ENCODE results near the gene DNALI1. TPM values are rescaled to one million over a fixed set of nuclear protein-coding genes. Genes with fewer than 3 reads are reported as not detected.

DNALI1 gene
- total RNA-seq, 1 donor from 2014 or later, result 3.9 TPM

DNA sequence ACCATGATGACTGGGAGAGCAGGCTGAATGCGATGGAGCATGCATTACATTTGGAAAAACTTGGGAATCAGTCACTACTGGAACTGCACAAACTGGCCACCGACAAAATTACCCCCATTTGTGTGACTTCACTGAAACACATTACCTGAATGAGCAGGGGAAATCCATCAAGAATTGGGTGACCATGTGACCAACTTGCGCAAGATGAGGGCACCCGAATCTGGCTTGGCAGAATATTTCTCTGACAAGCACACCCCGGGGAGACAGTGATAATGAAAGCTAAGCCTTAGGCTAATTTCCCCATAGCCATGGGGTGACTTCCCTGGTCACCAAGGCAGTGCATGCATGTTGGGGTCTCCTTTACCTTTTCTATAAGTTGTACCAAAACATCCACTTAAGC, 11.7 kb upstream of the DNALI1 start:
- Mint-ChIP-seq H3K27ac (ENCODE audit: unreplicated experiment) (no peak overlapping the region), H3K4me3 (ENCODE audit: unreplicated experiment) (no peak overlapping the region), H3K36me3 (ENCODE audit: low read depth) (peaks cover 21% of the 10 kb centered on the region), H3K9me3 (ENCODE audit: low read depth) (no peaks in the 10 kb centered on the region), H3K4me1 (ENCODE audit: low read depth) (peaks cover 9% of the 10 kb centered on the region), H3K27me3 (ENCODE audit: low read depth) (no peaks in the 10 kb centered on the region)
- DNase-seq (ENCODE audit: low spot score), result no peak
- TF ChIP-seq, protein P1, sequence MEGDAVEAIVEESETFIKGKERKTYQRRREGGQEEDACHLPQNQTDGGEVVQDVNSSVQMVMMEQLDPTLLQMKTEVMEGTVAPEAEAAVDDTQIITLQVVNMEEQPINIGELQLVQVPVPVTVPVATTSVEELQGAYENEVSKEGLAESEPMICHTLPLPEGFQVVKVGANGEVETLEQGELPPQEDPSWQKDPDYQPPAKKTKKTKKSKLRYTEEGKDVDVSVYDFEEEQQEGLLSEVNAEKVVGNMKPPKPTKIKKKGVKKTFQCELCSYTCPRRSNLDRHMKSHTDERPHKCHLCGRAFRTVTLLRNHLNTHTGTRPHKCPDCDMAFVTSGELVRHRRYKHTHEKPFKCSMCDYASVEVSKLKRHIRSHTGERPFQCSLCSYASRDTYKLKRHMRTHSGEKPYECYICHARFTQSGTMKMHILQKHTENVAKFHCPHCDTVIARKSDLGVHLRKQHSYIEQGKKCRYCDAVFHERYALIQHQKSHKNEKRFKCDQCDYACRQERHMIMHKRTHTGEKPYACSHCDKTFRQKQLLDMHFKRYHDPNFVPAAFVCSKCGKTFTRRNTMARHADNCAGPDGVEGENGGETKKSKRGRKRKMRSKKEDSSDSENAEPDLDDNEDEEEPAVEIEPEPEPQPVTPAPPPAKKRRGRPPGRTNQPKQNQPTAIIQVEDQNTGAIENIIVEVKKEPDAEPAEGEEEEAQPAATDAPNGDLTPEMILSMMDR (IDR thresholded peaks at IDR 0.05), result no peak

DNA sequence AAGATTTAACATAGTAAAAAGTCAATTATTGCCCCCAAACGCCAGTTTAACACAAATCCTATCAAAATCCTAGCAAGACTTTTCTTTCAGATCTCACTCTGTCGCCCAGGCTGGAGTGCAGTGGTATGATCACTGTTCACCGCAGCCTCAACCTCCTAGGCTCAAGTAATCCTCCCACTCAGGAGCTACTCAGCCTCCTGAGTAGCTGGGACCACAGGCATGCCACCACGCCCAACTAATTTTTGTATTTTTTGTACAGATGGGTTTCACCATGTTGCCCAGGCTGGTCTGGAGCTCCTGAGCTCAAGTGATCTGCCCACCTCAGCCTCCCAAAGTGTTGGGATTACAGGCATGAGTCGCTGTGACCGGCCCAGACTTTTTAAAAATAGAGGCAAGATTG, 7.4 kb upstream of the DNALI1 start:
- Mint-ChIP-seq H3K27ac (ENCODE audit: unreplicated experiment) (peak overlapping the region; percentile 2), H3K4me1 (ENCODE audit: low read depth) (peaks cover 36% of the 10 kb centered on the region), H3K36me3 (ENCODE audit: low read depth) (peaks cover 23% of the 10 kb centered on the region), H3K9me3 (ENCODE audit: low read depth) (no peaks in the 10 kb centered on the region), H3K27me3 (ENCODE audit: low read depth) (no peaks in the 10 kb centered on the region), H3K4me3 (ENCODE audit: unreplicated experiment) (no peak overlapping the region)
- no peak for DNase-seq (ENCODE audit: low spot score)
- TF ChIP-seq, protein P1 (IDR thresholded peaks at IDR 0.05), result no peak

DNA sequence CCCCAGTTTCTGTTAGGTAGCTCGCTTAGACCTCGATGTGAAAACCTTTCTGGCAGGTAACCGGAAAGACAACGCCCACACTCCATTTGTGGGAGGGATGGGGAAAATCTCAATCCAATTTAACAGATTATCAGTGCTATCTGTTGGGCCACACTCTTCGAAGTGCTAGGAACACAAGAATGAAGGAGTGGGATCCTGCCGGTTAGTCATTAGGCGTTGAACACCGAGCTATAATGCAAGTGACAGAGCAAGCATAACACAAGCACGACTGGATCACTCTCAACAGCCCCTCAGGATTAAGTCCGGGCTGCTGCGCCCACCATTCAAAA, 3.2 kb upstream of the DNALI1 start:
- H3K36me3 Mint-ChIP-seq (ENCODE audit: low read depth), result peaks cover 9% of the 10 kb centered on the region
- H3K4me3 Mint-ChIP-seq (ENCODE audit: unreplicated experiment), result peak overlapping the region; percentile 95
- no peaks in the 10 kb centered on the region for H3K27me3 Mint-ChIP-seq (ENCODE audit: low read depth)
- H3K9me3 Mint-ChIP-seq (ENCODE audit: low read depth), result no peaks in the 10 kb centered on the region
- peaks cover 48% of the 10 kb centered on the region for H3K4me1 Mint-ChIP-seq (ENCODE audit: low read depth)
- no peak for DNase-seq (ENCODE audit: low spot score)
- H3K27ac Mint-ChIP-seq (ENCODE audit: unreplicated experiment), result peak overlapping the region; percentile 99
- TF ChIP-seq, protein P1 (IDR thresholded peaks at IDR 0.05), result no peak

DNA sequence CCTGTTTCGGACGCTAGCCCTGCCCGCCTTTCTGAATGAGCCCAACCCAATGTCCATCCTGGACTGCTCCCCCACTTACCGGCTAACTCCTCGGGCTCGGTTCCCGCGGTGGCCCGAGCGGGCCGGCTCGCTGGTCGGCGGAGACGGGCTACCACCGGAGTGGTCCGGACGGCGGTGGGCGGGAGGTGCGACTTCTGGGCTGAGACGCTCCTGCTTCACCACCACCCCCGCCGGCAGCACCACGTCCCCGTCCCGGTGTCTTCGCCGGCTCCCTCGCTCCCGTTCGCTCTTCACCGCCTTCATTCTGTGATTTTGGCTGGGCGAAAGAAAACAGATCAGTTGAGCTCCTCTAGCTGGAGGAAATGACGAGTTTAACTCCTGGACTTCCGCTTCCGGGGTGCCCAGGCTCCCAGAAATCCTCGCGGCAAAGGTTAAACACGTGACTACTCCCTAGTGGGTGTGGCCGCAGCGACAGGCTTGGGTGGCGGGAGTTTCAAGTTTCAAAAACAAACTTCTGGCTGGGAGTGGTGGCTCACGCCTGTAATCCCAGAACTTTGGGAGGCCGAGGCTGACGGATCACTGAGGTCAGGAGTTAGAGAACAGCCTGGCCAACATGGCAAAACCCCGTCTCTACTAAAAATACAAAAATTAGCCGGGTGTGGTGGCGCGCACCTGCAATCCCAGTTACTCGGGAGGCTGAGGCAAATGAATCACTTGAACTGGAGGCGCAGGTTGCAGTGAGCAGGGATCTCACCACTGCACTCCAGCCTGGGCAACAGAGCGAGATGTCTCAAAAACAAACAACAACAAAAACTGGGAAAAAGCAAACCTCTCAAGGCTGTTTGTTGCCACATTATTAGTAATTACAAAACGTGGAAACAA, 2.6 kb upstream of the DNALI1 start, which contains the start of gene SNIP1:
Gene SNIP1, minus strand, starts transcription at position 367 of the 882 bp plus-strand sequence. Its CDS starts 64 bp downstream, at position 303.
- Mint-ChIP-seq H3K4me1 (ENCODE audit: low read depth) (peaks cover 47% of the 10 kb centered on the region), H3K36me3 (ENCODE audit: low read depth) (peaks cover 6% of the 10 kb centered on the region), H3K27ac (ENCODE audit: unreplicated experiment) (peak within 1 kb of the TSS; percentile 99), H3K27me3 (ENCODE audit: low read depth) (no peaks in the 10 kb centered on the region), H3K4me3 (ENCODE audit: unreplicated experiment) (peak within 1 kb of the TSS; percentile 95), H3K9me3 (ENCODE audit: low read depth) (no peaks in the 10 kb centered on the region)
- TF ChIP-seq, protein P1 (IDR thresholded peaks at IDR 0.05), result no peak
- no peak for DNase-seq (ENCODE audit: low spot score)

DNA sequence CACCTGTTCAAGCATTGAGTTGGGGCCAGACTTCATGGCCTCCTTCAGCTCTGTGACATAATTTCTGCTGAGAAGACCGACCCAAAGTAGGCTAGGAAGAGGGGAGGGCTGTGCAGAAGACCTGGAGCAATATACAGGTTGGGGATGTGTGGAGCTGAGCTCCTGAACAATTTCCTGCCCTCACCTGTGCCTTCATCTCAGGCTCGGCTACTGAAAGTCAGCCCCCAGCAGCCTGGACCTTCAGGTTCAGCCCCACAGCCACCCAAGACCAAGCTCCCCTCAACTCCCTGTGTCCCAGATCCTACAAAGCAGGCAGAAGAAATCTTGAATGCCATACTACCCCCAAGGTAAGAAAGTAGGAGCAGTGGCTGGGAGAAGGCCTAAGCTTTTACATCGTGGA, 662 bp downstream of the DNALI1 start:
- Mint-ChIP-seq H3K36me3 (ENCODE audit: low read depth) (peaks cover 7% of the 10 kb centered on the region), H3K4me1 (ENCODE audit: low read depth) (peaks cover 28% of the 10 kb centered on the region), H3K9me3 (ENCODE audit: low read depth) (no peaks in the 10 kb centered on the region), H3K4me3 (ENCODE audit: unreplicated experiment) (peak overlapping the region; percentile 75), H3K27me3 (ENCODE audit: low read depth) (no peaks in the 10 kb centered on the region), H3K27ac (ENCODE audit: unreplicated experiment) (peak overlapping the region; percentile 59)
- DNase-seq (ENCODE audit: low spot score), result no peak
- TF ChIP-seq, protein P1 (IDR thresholded peaks at IDR 0.05), result no peak
